NK-92 treated with Interleukin-12 subunit alpha and Interleukin-12 subunit beta, amount 100 ng/mL, for 24 hours (cell line): ENCODE data around the gene CBX3.
"Not testable (repeated sequence)": the region's sequence is repeated elsewhere in the genome, so short reads cannot be mapped to it uniquely, and the experiment has no call there.

ENCODE experiments used
- DNase-seq: peaks from one replicate; lab custom pipeline; 2025; lab: John Stamatoyannopoulos, UW

CBX3 gene

GRCh38 chr7:26202019-26202990 lies 760 bp downstream of the CBX3 start:
- peak; percentile 59 for DNase-seq

GRCh38 chr7:26203016-26203415 lies 1.5 kb downstream of the CBX3 start:
- no peak for DNase-seq

DNA sequence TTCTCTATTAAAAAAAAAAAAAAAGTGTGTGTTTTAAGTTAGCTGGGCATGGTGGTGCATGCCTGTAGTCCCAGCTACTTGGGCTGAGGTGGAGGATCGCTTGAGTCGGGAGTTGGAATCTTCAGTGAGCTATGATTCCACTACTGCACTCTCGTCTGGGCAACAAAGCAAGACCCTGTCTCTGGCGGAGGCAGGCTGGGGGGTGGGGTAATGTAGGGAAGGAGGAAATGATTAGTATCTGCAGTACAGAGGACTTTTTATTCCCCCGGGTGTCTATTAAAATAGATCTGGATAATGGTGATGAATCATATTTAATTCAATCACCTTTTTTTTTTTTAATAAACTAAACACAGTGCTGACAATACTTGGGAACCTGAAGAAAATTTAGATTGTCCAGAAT lies 6.5 kb downstream of the CBX3 start:
- DNase-seq = no peak

GRCh38 chr7:26212921-26213718 lies 11.6 kb downstream of the CBX3 start:
- DNase-seq = no peak

GRCh38 chr7:26213807-26214515 lies 12.4 kb downstream of the CBX3 start:
- DNase-seq = no peak

DNA sequence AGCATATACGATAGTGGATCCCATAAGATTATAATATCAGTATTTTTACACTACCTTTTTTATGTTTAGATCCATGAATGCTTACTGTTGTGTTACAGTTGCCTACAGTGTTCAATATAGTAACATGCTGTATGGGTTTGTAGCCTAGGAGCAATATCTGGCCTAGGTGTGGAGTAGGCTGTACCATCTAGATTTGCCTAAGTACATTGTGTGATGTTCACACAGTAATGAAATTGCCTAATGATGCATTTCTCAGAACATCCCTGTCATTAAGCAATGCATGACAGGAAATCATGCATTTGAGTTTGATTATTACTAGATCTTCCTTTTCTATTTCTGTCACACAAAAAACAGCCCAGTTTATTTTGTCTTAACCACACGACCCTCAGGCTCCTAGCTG lies 14.5 kb downstream of the CBX3 start:
- no peak for DNase-seq

GRCh38 chr7:26224359-26224758 lies 22.8 kb downstream of the CBX3 start:
- no peak for DNase-seq

DNA sequence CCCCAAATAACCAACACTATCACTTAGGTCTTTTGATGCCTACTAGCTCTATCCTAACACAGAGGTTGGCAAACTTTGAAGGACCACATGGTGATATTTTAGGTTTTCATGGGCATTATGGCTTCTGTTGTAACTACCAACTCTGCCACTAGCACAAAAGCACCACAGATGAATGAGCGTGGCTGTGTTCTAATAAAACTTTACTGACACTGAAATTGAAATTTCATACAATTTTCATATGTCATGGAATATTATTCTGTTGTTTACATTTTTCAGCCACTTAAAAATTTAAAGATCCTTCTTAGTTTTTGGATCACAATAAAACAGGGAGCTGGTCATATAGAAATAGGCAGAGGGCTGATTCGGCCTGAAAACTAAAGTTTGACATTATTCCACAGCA lies 26.4 kb downstream of the CBX3 start:
- DNase-seq = no peak

GRCh38 chr7:26233902-26234511 lies 32.5 kb downstream of the CBX3 start:
- no peak for DNase-seq

DNA sequence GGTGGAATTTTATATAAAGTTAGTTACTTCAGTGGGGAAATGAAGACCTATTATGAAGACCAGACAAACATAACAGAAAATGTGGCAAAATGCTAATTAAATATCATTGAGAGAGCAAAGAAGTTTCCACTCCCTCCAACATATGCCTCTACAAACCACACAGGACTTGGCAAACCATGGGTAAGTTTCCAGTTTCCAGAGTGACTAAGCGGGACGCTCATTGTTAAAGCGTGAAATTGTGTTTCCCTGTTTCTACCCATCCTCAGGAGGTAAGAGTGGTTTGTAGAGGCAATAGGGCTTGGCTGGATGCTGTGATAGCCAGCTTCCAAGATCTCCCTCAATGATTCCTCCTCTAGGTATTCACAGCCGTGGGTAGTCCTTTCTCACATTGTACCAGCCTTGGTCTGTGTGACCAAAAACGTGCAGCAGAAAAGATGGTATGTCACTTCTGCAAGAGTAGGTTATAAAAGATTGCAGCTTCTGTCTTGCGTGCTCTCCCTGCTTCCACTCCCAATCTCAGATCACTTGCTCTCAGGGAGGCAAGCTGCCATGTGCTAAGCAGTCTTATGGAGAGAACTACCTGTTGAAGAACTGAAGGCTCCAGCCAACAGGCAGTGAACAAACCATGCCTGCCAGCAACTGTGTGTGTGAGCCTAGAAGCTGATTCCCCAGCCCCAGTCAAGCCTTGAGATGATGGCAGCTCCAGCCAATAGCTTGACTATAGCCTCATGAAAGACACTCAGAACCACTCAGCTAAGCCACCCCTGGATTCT lies 35.7 kb downstream of the CBX3 start:
- DNase-seq = no peak

DNA sequence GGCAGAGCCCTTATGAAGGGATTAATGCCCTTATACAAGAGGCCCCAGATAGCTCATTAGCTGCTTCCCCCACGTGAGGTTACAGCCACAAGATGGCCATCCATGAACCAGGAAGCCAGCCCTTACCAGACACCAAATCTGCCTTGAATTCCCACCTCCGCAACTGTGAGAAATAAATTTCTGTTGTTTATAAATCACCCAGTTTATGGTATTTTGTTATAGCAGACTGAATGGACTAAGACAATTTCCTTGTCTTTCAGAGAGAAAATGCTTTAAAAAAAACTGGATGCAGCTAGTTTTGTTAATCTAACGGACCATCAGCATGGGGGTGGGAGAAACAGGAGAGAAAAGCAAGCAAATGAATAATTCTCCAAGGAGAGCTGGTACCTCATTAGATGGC lies 36.5 kb downstream of the CBX3 start:
- no peak for DNase-seq

DNA sequence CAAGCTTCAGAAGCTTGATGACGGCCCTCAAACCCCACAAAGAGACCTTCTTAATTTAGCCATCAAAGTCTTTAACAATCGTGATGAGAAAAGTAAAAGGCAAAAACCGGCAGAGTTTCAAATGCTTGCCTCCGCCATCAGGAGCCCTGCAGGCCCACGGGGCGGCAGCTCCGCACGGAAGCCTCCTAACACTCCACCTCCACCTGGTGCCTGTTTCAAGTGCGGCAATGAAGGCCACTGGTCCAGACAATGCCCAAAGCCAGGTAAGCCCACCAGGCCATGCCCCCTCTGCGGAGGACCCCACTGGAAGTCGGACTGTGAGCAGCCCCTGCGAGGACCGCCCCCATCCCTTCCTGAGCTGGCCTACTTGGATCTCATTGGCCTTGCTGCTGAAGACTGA lies 43.6 kb downstream of the CBX3 start:
- no peak for DNase-seq

DNA sequence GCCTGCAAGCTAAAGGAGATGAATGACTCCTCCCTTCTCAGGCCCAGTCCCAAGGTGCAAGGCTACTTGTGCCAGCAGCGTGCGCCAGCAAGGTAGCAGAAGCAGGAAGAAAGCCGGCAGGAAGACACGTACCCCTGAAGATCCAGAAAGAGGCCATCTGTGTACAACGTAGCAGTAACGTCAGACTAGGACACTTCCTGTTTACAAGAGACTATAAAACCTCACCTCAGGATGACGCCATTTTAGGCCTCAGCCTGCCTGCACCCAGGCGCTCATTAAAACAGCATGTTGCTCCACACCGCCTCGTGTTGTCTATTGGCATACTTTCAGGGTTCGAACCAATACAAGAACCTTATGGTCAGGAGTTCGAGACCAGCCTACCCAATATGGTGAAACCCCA lies 48.7 kb downstream of the CBX3 start:
- DNase-seq = no peak

- not testable (repeated sequence) for DNase-seq
These were observed 60.3 kb downstream of the CBX3 start for GRCh38 chr7:26261866-26262265.
